ENCODE results near the gene OR2J2. TPM values are rescaled to one million over a fixed set of nuclear protein-coding genes. Genes with fewer than 3 reads are reported as not detected.
A peak's percentile ranks its signal among the peaks of the same experiment; 100 is the strongest.
"Not testable (repeated sequence)": the region's sequence is repeated elsewhere in the genome, so short reads cannot be mapped to it uniquely, and the experiment has no call there.

Gene OR2J2
- total RNA-seq (2011; cell fraction: chromatin; rRNA removed; ENCODE audit: low replicate concordance): 0.19 and 1.7 TPM in 2 replicates
- total RNA-seq (2011; cell fraction: nucleolus; rRNA removed): 0.26 TPM in 1 of 2 replicates, not detected in the other
- total RNA-seq (2011; cell fraction: nucleoplasm; rRNA removed): 0.29 and 1.1 TPM in 2 replicates
- total RNA-seq (2014; rRNA removed) (not detected in 2 replicates), total RNA-seq (2014; rRNA removed; fragmentation: Illumina TruSeq; extraction: Trizol) (not detected in 2 replicates), total RNA-seq (2015; rRNA removed; fragmentation: Illumina TruSeq; extraction: Trizol) (not detected in 2 replicates), total RNA-seq (2021) (not detected in 2 replicates), polyA plus RNA-seq (2011; rRNA removed) (not detected in 2 replicates), polyA plus RNA-seq (2014; fragmentation: Illumina TruSeq; extraction: Trizol) (not detected in 2 replicates), polyA plus RNA-seq (2014; fragmentation: Nextera tagmentation; extraction: Ambion mirVana) (not detected), polyA plus RNA-seq (2014; rRNA removed) (not detected in 2 replicates), polyA minus RNA-seq (2011; rRNA and poly(A)+ RNA removed) (0.15 and 0.28 TPM in 2 replicates), Bru-seq, nascent RNA (percentile 13 among the genes with signal in this experiment), BruChase-seq, experiment 1, labeled RNA remaining after a 2-hour chase (percentile 18 among the genes with signal in this experiment), BruChase-seq, experiment 2, labeled RNA remaining after a 6-hour chase (not detected)
- not detected in 2 replicates for polyA plus RNA-seq (2011; cell fraction: cytosol; rRNA removed)
- not detected in 2 replicates for polyA plus RNA-seq (2011; cell fraction: nucleus; rRNA removed)
- not detected in 2 replicates for polyA plus RNA-seq (2012)
- polyA minus RNA-seq (2011; cell fraction: cytosol; rRNA and poly(A)+ RNA removed): not detected in 2 replicates
- polyA minus RNA-seq (2011; cell fraction: nucleus; rRNA and poly(A)+ RNA removed): 0.27 and 0.44 TPM in 2 replicates
- long read RNA-seq, experiment 1: 0 reads
- long read RNA-seq, experiment 2: 0 reads
- long read RNA-seq, experiment 3: 0 reads

GRCh38 chr6:29170607-29171006 is at the start of gene OR2J2:
OR2J2 (plus strand) TSS chr6:29170907; CDS start chr6:29173636, 2,729 bp downstream.
- CTCF ChIA-PET (ENCODE audit: low intra/inter-chr PET ratio); H3K4me3 ChIP-seq; DNase-seq (ENCODE audit: extremely low read depth in 1 of 4, low spot score in 3 of 4); H3K9ac ChIP-seq (ENCODE audit: insufficient read depth in 1 of 2, low read depth in 2 of 2, low read length in 2 of 2); H3K27me3 ChIP-seq (ENCODE audit: control insufficient read depth in 2 of 2, insufficient read depth in 2 of 2, low read length in 2 of 2); in situ Hi-C loops (cut with MboI); H3K27ac ChIP-seq (ENCODE audit: extremely low read depth, low read depth, low read length); H3K9me1 ChIP-seq (ENCODE audit: control insufficient read depth, insufficient read depth, low read length); H3K79me2 ChIP-seq (ENCODE audit: control insufficient read depth, insufficient read depth, low read length); H4K20me1 ChIP-seq (replicated peaks; ENCODE audit: control insufficient read depth, insufficient read depth, low read length); H3K4me1 ChIP-seq (replicated peaks in 1 of 2; ENCODE audit: control insufficient read depth in 2 of 2, insufficient read depth in 2 of 2, low read length in 2 of 2); FAIRE-seq; H2AFZ ChIP-seq (ENCODE audit: low read depth, low read length); H3K36me3 ChIP-seq (ENCODE audit: control insufficient read depth, insufficient read depth, low read length); BruUV-seq (replicated peaks); intact Hi-C loops (cut with micrococcal nuclease); H3K4me2 ChIP-seq (ENCODE audit: insufficient read depth, low read length); H3K9me3 ChIP-seq (replicated peaks; ENCODE audit: control insufficient read depth, insufficient read depth, low read depth, low read length); ATAC-seq; POLR2A ChIA-PET: not testable (repeated sequence)
- 0% methylated on average over 2 of the region's 2 CpGs for WGBS (ENCODE audit: insufficient coverage, low coverage, missing lambda C conversion rate)

GRCh38 chr6:29129326-29130012 is 41.2 kb upstream of the OR2J2 start:
- Histone ChIP-seq H3K4me2 (ENCODE audit: insufficient read depth, low read length) (no peak overlapping the region), H2AFZ (ENCODE audit: low read depth, low read length) (no peak overlapping the region), H3K36me3 (ENCODE audit: control insufficient read depth, insufficient read depth, low read length) (no peaks in the 10 kb centered on the region), H3K4me1 (replicated peaks in 1 of 2; ENCODE audit: control insufficient read depth in 2 of 2, insufficient read depth in 2 of 2, low read length in 2 of 2) (no peaks in the 10 kb centered on the region; a peak in 1 of 5 replicates), H3K27me3 (ENCODE audit: control insufficient read depth in 2 of 2, insufficient read depth in 2 of 2, low read length in 2 of 2) (peaks cover 11 to 17% of the 10 kb centered on the region in 2 experiments; a peak in 4 of 5 replicates), H4K20me1 (replicated peaks; ENCODE audit: control insufficient read depth, insufficient read depth, low read length) (no peaks in the 10 kb centered on the region), H3K9me3 (replicated peaks; ENCODE audit: control insufficient read depth, insufficient read depth, low read depth, low read length) (no peaks in the 10 kb centered on the region), H3K9me1 (ENCODE audit: control insufficient read depth, insufficient read depth, low read length) (no peaks in the 10 kb centered on the region), H3K79me2 (ENCODE audit: control insufficient read depth, insufficient read depth, low read length) (no peaks in the 10 kb centered on the region), H3K4me3 (no peak overlapping the region), H3K27ac (ENCODE audit: extremely low read depth, low read depth, low read length) (no peak overlapping the region), H3K9ac (ENCODE audit: insufficient read depth in 1 of 2, low read depth in 2 of 2, low read length in 2 of 2) (no peak overlapping the region; a peak in 1 of 4 replicates)
- no peak for TF ChIP-seq SAP30 (IDR thresholded peaks at IDR 0.05; ENCODE audit: borderline replicate concordance, insufficient read depth, low read depth, low read length, poor library complexity, severe bottlenecking)
- TF ChIP-seq ZNF184 (CRISPR knock-in tag; IDR thresholded peaks at IDR 0.05): 0 out of 2 replicates have a peak, but pooled peaks have one; percentile 36
- DNase-seq (ENCODE audit: extremely low read depth in 1 of 4, low spot score in 3 of 4) (no peak), ATAC-seq (no peak), FAIRE-seq (no peak)
- BruUV-seq (replicated peaks): no TSS peak
- in situ Hi-C loops (cut with MboI): no loop called here
- POLR2A ChIA-PET: interaction anchor here (1.3 kb wide), 1 partner anchor 18 kb away, joined by 4 read pairs; no protein-coding TSS in a partner anchor
- under 1% methylated on average over 15 of the region's 15 CpGs for WGBS (ENCODE audit: insufficient coverage, low coverage, missing lambda C conversion rate)
- intact Hi-C loops (cut with micrococcal nuclease): no loop called here
- CTCF ChIA-PET (ENCODE audit: low intra/inter-chr PET ratio): no interaction called here
